Left lung (tissue), 10 donors: ENCODE measurements around the gene MSS51. TPM values are rescaled to one million over a fixed set of nuclear protein-coding genes. Genes with fewer than 3 reads are reported as not detected.

ENCODE experiments used
- ATAC-seq: fragments of 200-7000 bp; cut with Tn5 transposase; one replicate; pipeline ENCODE4 v1.9.1; 2020; ENCODE audit warnings: moderate library complexity
- DNase-seq, 4 donors: peaks; one replicate each; pipeline ENCODE4 v3.0.0-alpha.2; 2013 to 2020
- H3K27ac ChIP-seq, 2 donors: fragments of 200-600 bp; sonication (generic) in 1 of 2; one replicate each; pipeline versions ENCODE4 v1.5.0 to v1.8.0; 2020 to 2021
- H3K27me3 ChIP-seq, 2 donors: fragments of 200-600 bp; sonication (generic) in 1 of 2; one replicate each; pipeline versions ENCODE4 v1.5.0 to v1.8.0; 2020 to 2021
- H3K36me3 ChIP-seq, 2 donors: fragments of 200-600 bp; sonication (generic) in 1 of 2; one replicate each; pipeline versions ENCODE4 v1.5.0 to v1.8.0; 2020 to 2021
- H3K4me1 ChIP-seq, 2 donors: fragments of 200-600 bp; one replicate each; pipeline ENCODE4 v1.8.0; 2021
- H3K4me3 ChIP-seq, 2 donors: fragments of 200-600 bp; sonication (generic) in 1 of 2; one replicate each; pipeline versions ENCODE4 v1.5.0 to v1.8.0; 2020 to 2021; ENCODE audit warnings: mild to moderate bottlenecking in 1 of 2
- H3K9me3 ChIP-seq, 2 donors: fragments of 200-600 bp; sonication (generic) in 1 of 2; one replicate each; pipeline versions ENCODE4 v1.5.0 to v1.8.0; 2020 to 2021
- intact Hi-C, 2 donors: fragments of 100-400 bp; cut with DNase I; formaldehyde crosslinking; loops; one replicate each; pipeline versions ENCODE4 v1.11.2 to v1.14.2; 2022
- polyA plus RNA-seq, 6 donors: library from polyadenylated mRNA; unstranded; fragments of 120-200 nt; gene quantifications; one replicate each; pipeline ENCODE4 v1.2.1, GENCODE V29; 2013; ENCODE audit not compliant: insufficient read length in 6 of 6
- total RNA-seq, 2 donors: library from RNA; stranded (reverse); fragmentation: NEBNext Ultra II Directional; extraction: Animal tissue kit (Norgen Biotek cat#: 25700); gene quantifications; one replicate each; pipeline ENCODE4 v1.2.1, GENCODE V29; 2021
- TF ChIP-seq, protein P1 (sequence below), 2 donors: fragments of 200-600 bp; sonication (generic) in 1 of 2; IDR thresholded peaks; one replicate each; pipeline versions ENCODE4 v1.5.0 to v1.8.0; 2021; ENCODE audit warnings: antibody characterized with exemption in 2 of 2
- donor health status: DM: no; HTN: yes; CAD: no.
- donor health status: DM: no; HTN: no; CAD: no.

Gene MSS51
- total and polyA plus RNA-seq, 8 donors = 1.3 to 7.0 (median 4.9) TPM

GRCh38 chr10:73467206-73467605, 33.8 kb upstream of the MSS51 start:
- intact Hi-C loops = no loop called here
- no peak for ATAC-seq
- no peaks in the 10 kb centered on the region for H3K9me3 ChIP-seq
- H3K4me1 ChIP-seq = no peaks in the 10 kb centered on the region
- no peak for DNase-seq
- no peak overlapping the region for H3K27ac ChIP-seq
- no peaks in the 10 kb centered on the region for H3K27me3 ChIP-seq
- no peak overlapping the region for H3K4me3 ChIP-seq
- H3K36me3 ChIP-seq = peaks cover 0 to 91% of the 10 kb centered on the region in 2 donors
- TF ChIP-seq, protein P1, sequence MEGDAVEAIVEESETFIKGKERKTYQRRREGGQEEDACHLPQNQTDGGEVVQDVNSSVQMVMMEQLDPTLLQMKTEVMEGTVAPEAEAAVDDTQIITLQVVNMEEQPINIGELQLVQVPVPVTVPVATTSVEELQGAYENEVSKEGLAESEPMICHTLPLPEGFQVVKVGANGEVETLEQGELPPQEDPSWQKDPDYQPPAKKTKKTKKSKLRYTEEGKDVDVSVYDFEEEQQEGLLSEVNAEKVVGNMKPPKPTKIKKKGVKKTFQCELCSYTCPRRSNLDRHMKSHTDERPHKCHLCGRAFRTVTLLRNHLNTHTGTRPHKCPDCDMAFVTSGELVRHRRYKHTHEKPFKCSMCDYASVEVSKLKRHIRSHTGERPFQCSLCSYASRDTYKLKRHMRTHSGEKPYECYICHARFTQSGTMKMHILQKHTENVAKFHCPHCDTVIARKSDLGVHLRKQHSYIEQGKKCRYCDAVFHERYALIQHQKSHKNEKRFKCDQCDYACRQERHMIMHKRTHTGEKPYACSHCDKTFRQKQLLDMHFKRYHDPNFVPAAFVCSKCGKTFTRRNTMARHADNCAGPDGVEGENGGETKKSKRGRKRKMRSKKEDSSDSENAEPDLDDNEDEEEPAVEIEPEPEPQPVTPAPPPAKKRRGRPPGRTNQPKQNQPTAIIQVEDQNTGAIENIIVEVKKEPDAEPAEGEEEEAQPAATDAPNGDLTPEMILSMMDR (IDR thresholded peaks at IDR 0.05) = no peak

DNA sequence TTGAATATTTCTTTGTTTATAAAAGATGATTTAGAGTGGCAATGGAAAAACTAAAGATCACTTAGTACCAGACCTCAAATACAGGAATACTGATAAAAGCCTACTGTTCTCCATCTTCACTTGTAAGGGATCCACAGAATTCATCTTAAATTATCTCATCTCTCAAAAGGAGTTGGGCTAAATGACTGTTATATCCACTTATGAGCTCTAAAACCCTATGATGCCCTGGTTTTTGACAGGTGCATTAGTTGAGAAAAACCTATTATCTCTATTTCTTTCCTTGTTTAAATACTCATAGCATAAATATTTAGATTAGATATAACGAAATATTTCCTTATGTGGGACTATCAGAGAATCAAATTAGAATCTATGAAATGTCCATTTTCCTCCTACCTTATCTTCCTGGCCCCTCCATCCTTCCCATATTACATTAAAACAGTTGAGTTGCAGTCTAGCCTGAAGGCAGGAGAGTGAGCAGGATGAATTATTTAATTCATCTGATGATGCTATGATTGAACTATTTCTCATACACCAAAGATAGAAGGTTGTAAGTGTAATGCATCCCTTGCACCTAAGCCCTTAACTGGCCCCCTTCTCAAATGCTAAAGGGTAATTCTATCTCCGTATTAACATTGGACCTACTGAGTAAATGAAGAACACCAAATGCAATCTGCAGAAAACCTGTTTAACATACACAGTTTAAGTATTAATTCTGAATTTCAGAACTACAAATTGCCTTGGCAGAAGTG, 32.8 kb upstream of the MSS51 start:
- no peak for ATAC-seq
- H3K4me3 ChIP-seq = no peak overlapping the region
- H3K27ac ChIP-seq = no peak overlapping the region
- H3K36me3 ChIP-seq = peaks cover 0 to 80% of the 10 kb centered on the region in 2 donors
- TF ChIP-seq, protein P1 (IDR thresholded peaks at IDR 0.05) = no peak
- no peak for DNase-seq
- H3K27me3 ChIP-seq = no peaks in the 10 kb centered on the region
- no peaks in the 10 kb centered on the region for H3K4me1 ChIP-seq
- H3K9me3 ChIP-seq = no peaks in the 10 kb centered on the region
- intact Hi-C loops = no loop called here

- Histone ChIP-seq H3K27me3 (no peaks in the 10 kb centered on the region), H3K4me1 (no peaks in the 10 kb centered on the region), H3K9me3 (no peaks in the 10 kb centered on the region), H3K27ac (no peak overlapping the region), H3K36me3 (peaks cover 0 to 58% of the 10 kb centered on the region in 2 donors), H3K4me3 (no peak overlapping the region)
- TF ChIP-seq, protein P1 (IDR thresholded peaks at IDR 0.05) = no peak
- no peak for DNase-seq
- intact Hi-C loops = no loop called here
- ATAC-seq = no peak
Measured at GRCh38 chr10:73460897-73461296, 27.5 kb upstream of the MSS51 start.

DNA sequence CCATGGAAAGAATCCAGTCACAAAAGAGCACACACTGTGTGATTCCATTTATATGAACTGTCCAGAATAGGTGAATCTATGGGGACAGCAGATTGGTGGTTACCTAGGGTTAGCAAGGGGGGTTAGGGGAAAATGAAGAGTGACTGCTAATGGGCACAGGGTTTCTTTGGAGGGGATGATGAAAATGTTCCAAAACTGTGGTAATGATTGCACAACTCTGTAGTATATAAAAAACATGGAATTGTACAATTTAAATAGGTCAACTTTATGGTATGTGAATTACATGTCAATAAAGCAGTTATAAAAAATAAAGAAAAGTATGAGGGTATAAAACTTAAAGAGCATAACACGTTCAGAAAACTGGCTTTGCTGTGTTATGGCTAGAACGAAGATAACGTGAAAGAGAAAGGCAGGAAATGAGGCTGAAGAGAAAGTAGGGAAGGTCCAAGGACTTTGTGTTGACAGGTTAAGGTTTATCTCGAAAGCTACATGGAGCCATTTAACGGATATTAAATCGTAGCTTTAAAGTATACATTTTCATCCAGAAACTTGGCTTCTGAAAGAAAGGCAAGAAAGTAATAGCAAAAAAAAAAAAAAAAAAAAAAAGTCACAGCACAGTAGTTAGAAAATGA, 26.4 kb upstream of the MSS51 start:
- TF ChIP-seq, protein P1 (IDR thresholded peaks at IDR 0.05) = no peak
- no peaks in the 10 kb centered on the region for H3K9me3 ChIP-seq
- intact Hi-C loops = no loop called here
- H3K4me3 ChIP-seq = no peak overlapping the region
- H3K4me1 ChIP-seq = no peaks in the 10 kb centered on the region
- peak in 1 of 4 donors; percentile 2 for DNase-seq
- no peaks in the 10 kb centered on the region for H3K27me3 ChIP-seq
- peaks cover 0 to 52% of the 10 kb centered on the region in 2 donors for H3K36me3 ChIP-seq
- H3K27ac ChIP-seq = no peak overlapping the region
- no peak for ATAC-seq

GRCh38 chr10:73456187-73456890, 23.0 kb upstream of the MSS51 start:
- Histone ChIP-seq H3K27me3 (no peaks in the 10 kb centered on the region), H3K9me3 (no peaks in the 10 kb centered on the region), H3K4me1 (no peaks in the 10 kb centered on the region), H3K27ac (no peak overlapping the region), H3K4me3 (no peak overlapping the region), H3K36me3 (peaks cover 0 to 43% of the 10 kb centered on the region in 2 donors)
- DNase-seq (no peak), ATAC-seq (no peak)
- intact Hi-C loops = no loop called here
- TF ChIP-seq, protein P1 (IDR thresholded peaks at IDR 0.05) = no peak
